ENCODE measurements around the gene SRD5A1.

SRD5A1 gene

DNA sequence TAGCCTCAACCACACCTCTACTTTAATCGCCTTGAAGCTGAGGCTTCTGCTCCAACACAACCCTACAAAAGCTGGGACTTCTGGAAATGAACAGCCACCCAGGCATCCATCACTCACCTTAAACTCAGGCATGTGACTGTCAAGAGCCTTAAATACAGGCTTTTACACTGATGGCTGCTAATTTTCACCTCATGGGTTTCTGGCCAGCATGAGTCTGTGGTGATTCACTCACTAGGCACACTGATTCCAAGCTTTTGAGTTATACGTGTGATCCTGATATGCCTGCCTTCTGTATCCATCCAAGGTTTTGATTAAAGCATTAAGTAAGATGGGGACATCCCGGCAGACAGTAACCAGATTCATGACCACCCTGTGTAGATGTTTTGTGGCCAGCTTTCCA lies 9.3 kb upstream of the SRD5A1 start:
- H3K36me3 ChIP-seq = peaks cover 48% of the 10 kb centered on the region
- no peak overlapping the region for H3K27ac ChIP-seq
- H3K4me1 ChIP-seq (ENCODE audit: control insufficient read depth in 1 of 2, insufficient read depth in 1 of 2, low read depth in 1 of 2, low read length in 1 of 2) = no peaks in the 10 kb centered on the region
- H3K9me3 ChIP-seq = no peaks in the 10 kb centered on the region
- H3K4me3 ChIP-seq (ENCODE audit: low read depth in 1 of 2, low read length in 1 of 2) = no peak overlapping the region
- TF ChIP-seq, protein P1, sequence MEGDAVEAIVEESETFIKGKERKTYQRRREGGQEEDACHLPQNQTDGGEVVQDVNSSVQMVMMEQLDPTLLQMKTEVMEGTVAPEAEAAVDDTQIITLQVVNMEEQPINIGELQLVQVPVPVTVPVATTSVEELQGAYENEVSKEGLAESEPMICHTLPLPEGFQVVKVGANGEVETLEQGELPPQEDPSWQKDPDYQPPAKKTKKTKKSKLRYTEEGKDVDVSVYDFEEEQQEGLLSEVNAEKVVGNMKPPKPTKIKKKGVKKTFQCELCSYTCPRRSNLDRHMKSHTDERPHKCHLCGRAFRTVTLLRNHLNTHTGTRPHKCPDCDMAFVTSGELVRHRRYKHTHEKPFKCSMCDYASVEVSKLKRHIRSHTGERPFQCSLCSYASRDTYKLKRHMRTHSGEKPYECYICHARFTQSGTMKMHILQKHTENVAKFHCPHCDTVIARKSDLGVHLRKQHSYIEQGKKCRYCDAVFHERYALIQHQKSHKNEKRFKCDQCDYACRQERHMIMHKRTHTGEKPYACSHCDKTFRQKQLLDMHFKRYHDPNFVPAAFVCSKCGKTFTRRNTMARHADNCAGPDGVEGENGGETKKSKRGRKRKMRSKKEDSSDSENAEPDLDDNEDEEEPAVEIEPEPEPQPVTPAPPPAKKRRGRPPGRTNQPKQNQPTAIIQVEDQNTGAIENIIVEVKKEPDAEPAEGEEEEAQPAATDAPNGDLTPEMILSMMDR (IDR thresholded peaks at IDR 0.05) = no peak
- no peaks in the 10 kb centered on the region for H3K27me3 ChIP-seq

DNA sequence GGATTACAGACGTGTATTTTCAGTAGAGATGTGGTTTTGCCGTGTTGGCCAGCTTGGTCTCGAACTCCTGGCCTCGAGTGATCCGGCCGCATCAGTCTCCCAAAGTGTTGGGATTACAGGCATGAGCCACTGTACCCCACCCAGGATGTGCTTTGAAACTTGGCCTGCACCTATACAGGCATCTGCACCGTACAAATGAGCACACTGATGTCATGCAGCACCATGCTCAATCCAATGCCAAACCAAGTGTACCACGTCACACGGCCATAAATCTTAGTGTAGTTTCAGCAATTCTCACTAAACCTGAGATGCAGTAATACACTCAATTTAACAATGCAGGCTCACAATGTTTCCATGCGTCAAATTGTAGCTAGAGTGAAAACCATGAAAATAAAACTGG lies 6.7 kb upstream of the SRD5A1 start:
- H3K4me1 ChIP-seq (ENCODE audit: control insufficient read depth in 1 of 2, insufficient read depth in 1 of 2, low read depth in 1 of 2, low read length in 1 of 2) = peaks cover 0 to 3% of the 10 kb centered on the region in 2 experiments
- TF ChIP-seq, protein P1 (IDR thresholded peaks at IDR 0.05) = no peak
- no peak overlapping the region for H3K27ac ChIP-seq
- H3K4me3 ChIP-seq (ENCODE audit: low read depth in 1 of 2, low read length in 1 of 2) = no peak overlapping the region
- H3K36me3 ChIP-seq = peaks cover 46% of the 10 kb centered on the region
- H3K9me3 ChIP-seq = no peaks in the 10 kb centered on the region
- H3K27me3 ChIP-seq = no peaks in the 10 kb centered on the region

DNA sequence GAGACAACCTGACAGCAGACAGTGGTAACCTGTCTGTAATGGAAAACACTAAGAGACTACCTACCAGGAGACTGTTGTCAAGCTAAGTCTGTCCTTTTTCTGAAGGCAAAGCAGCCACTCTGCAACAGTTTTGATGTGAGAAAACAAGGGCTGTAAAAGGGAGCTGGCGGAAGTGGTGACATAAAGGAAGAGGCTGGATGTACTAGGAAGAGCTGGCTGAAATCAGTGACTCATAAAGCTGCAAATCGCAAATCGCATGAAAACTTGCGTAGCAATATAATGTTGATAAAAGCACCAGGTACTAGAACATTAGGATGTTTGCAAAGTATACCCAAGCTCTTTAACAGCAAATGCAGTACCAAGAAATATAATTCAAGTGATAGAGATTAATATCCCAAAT lies 1.8 kb upstream of the SRD5A1 start:
- H3K4me3 ChIP-seq (ENCODE audit: low read depth in 1 of 2, low read length in 1 of 2) = no peak overlapping the region
- peaks cover 24% of the 10 kb centered on the region for H3K27me3 ChIP-seq
- peaks cover 19 to 22% of the 10 kb centered on the region in 2 experiments for H3K4me1 ChIP-seq (ENCODE audit: control insufficient read depth in 1 of 2, insufficient read depth in 1 of 2, low read depth in 1 of 2, low read length in 1 of 2)
- H3K36me3 ChIP-seq = peaks cover 18% of the 10 kb centered on the region
- no peak overlapping the region for H3K27ac ChIP-seq
- TF ChIP-seq, protein P1 (IDR thresholded peaks at IDR 0.05) = no peak
- no peaks in the 10 kb centered on the region for H3K9me3 ChIP-seq

DNA sequence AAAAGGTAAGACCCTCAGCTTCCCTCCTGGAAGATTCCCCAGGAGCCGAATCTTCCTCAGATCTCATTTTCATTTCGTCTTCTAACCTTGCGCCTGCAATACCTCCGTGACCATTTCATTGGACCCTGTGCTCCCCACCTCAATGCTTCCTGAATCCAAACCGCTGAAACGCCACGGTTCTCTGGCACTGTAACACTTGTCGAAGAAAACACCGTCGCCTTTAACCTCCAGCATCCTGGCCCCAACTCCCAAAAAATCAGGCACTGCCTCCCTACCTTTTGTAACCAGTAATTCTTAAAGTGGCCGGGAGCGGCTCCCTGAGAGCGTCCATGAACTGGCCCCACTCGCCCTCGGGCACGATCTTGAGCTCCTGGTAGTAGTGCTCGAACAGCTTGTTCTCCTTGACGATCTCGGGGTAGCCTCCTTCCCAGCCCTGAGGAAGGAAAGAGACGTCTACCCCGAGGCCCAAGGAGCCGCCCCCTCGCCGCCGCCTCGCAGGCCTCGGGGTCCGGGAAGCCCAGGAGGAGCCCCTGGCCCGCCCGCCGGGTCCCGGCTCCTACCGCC lies 834 bp upstream of the SRD5A1 start:
- Histone ChIP-seq H3K4me1 (ENCODE audit: control insufficient read depth in 1 of 2, insufficient read depth in 1 of 2, low read depth in 1 of 2, low read length in 1 of 2) (peaks cover 19 to 22% of the 10 kb centered on the region in 2 experiments), H3K9me3 (no peaks in the 10 kb centered on the region), H3K27me3 (peaks cover 24% of the 10 kb centered on the region), H3K36me3 (peaks cover 18% of the 10 kb centered on the region), H3K4me3 (ENCODE audit: low read depth in 1 of 2, low read length in 1 of 2) (peak overlapping the region; percentile 77 to 89), H3K27ac (peak overlapping the region; percentile 93)
- TF ChIP-seq, protein P1 (IDR thresholded peaks at IDR 0.05) = no peak

DNA sequence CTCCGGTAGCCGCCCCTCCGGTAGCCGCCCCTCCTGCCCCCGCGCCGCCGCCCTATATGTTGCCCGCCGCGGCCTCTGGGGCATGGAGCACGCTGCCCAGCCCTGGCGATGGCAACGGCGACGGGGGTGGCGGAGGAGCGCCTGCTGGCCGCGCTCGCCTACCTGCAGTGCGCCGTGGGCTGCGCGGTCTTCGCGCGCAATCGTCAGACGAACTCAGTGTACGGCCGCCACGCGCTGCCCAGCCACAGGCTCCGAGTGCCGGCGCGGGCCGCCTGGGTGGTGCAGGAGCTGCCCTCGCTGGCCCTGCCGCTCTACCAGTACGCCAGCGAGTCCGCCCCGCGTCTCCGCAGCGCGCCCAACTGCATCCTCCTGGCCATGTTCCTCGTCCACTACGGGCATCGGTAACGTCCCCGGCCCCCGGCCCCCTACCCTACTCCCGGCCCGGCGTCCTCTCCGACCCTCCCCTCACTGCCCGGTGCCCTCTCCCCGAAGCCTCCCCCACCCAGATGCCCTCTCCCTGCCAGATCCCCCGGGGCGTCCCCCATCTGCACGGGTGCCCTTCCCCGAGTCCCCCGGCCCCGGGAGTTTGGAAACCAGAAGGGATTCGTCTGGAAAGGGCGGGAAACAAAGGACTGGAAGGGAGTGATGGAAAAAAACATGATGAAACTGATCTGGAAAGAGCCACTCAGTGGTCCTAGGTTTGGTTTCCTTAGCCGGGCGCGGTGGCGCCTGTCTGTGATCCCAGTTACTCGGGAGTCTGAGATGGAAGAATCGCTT lies 417 bp downstream of the SRD5A1 start:
- TF ChIP-seq, protein P1 (IDR thresholded peaks at IDR 0.05) = no peak
- no peaks in the 10 kb centered on the region for H3K9me3 ChIP-seq

More for the DNA sequence above, 417 bp downstream of the SRD5A1 start:
- Histone ChIP-seq H3K4me1 (ENCODE audit: control insufficient read depth in 1 of 2, insufficient read depth in 1 of 2, low read depth in 1 of 2, low read length in 1 of 2) (peaks cover 31 to 32% of the 10 kb centered on the region in 2 experiments), H3K27ac (peak overlapping the region; percentile 93), H3K27me3 (peaks cover 24% of the 10 kb centered on the region), H3K4me3 (ENCODE audit: low read depth in 1 of 2, low read length in 1 of 2) (peak overlapping the region; percentile 77 to 89), H3K36me3 (peaks cover 18% of the 10 kb centered on the region)
